Islet precursor cell (in vitro differentiated cells): Measurements from ENCODE around the gene RBM10.

Experiments
- DNase-seq: peaks from one replicate; pipeline ENCODE4 v3.0.0-alpha.2; 2018

RBM10 gene

GRCh38 chrX:47178337-47178736 lies 33.3 kb downstream of the RBM10 start:
- DNase-seq: peak; percentile 31

DNA sequence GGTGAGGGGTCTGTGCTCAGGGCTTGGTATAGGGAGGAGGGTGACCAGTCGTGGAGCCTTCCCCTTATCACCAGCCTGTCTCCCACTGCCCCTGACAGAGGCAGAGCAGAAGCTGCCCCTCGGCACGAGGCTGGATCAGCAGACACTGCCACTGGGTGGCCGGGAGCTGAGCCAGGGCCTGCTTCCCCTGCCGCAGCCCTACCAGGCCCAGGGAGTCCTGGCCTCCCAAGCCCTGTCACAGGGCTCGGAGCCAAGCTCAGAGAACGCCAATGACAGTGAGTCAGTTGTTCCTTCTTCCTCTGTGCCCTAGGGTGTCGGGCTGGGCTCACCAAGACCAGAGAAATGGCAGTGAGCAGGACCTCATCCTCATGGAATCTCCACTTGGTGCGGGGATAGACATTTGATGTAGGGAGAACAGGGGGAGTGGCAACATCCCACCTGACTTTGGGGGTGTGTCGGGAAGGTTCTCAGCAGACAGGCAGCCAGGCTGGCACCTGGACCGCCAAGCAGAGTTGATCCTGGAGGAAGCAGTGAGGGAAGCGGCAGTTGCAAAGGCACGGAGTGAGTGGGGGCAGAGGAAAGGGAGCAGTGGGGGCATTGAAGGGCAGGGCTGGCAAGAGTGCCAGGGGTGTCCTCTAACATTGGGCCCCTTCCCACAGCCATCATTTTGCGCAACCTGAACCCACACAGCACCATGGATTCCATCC lies 34.4 kb downstream of the RBM10 start:
- peak; percentile 43 for DNase-seq

DNA sequence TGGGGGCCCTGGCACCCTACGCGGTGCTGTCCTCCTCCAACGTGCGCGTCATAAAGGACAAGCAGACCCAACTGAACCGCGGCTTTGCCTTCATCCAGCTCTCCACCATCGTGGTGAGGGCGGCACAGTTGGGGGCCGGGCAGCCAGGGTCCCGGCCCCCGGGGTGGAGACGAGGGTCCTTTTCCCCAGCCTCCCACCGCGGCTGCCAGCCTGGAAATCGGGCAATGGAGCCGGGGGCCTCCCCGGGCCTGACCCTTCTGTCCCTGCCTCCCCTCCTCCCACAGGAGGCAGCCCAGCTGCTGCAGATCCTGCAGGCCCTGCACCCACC lies 34.9 kb downstream of the RBM10 start:
- DNase-seq: peak; percentile 36

GRCh38 chrX:47180346-47180745 lies 35.3 kb downstream of the RBM10 start:
- DNase-seq: peak; percentile 27

DNA sequence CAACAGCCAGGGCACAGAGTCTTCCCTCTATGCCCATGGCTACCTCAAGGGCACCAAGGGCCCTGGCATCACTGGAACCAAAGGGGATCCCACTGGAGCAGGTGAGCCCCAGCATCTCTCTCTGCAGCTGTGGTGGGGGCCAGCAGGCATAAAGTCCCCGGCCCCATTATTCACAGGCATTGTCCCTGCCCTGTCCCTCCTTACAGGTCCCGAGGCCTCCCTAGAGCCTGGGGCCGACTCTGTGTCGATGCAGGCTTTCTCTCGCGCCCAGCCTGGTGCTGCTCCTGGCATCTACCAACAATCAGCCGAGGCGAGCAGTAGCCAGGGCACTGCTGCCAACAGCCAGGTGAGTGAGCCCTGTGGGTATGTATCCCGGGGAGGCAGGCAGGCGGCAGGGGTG lies 36.3 kb downstream of the RBM10 start:
- DNase-seq: no peak

GRCh38 chrX:47182106-47182700 lies 37.2 kb downstream of the RBM10 start:
- peak; percentile 28 for DNase-seq

DNA sequence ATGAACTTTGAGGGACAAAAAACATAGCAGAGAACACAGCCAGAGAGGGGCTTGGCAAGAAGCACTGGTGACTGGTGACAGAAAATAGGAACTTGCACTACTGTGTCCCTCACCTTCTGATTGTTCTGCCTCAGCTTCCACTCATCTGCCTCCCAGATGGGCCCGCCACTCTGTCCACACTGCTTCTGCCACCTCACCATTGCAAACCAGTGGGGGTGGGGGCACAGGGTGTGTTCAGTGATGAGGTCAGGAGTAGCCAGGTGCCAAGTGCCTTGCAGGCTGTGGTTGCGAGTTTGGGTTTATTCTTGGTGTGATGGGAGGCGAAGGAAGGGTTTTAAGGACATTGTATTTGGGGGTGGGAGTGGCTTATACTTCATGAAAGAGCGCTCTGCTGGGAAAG lies 39.5 kb downstream of the RBM10 start:
- no peak for DNase-seq

- DNase-seq: no peak
Observed at GRCh38 chrX:47185241-47185640, 40.2 kb downstream of the RBM10 start.

DNA sequence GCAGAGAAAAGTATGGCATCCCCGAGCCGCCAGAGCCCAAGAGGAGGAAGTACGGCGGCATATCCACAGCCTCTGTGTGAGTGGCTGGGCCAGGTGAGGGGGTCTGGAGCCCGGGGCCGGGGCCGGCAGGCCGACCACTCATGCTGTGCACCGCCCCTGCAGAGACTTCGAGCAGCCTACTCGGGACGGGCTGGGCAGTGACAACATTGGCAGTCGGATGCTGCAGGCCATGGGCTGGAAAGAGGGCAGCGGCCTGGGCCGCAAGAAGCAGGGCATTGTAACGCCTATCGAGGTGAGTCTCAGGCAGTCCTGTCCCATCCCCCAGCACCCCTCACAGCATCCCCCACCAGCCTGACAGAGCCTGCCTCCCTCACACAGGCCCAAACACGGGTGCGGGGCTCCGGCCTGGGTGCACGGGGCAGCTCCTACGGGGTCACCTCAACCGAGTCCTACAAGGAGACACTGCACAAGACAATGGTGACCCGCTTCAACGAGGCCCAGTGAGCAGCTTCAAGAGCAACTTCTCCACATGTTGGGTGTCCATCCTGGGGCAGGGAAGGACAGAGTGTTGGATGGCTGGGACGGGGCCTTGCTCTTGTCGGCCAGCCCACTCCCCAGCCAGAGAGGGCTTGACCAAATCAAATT lies 41.2 kb downstream of the RBM10 start:
- DNase-seq: no peak

GRCh38 chrX:47187106-47187677 lies 42.2 kb downstream of the RBM10 start:
- no peak for DNase-seq

- DNase-seq: no peak
Observed at GRCh38 chrX:47189906-47190305, 44.9 kb downstream of the RBM10 start.

DNA sequence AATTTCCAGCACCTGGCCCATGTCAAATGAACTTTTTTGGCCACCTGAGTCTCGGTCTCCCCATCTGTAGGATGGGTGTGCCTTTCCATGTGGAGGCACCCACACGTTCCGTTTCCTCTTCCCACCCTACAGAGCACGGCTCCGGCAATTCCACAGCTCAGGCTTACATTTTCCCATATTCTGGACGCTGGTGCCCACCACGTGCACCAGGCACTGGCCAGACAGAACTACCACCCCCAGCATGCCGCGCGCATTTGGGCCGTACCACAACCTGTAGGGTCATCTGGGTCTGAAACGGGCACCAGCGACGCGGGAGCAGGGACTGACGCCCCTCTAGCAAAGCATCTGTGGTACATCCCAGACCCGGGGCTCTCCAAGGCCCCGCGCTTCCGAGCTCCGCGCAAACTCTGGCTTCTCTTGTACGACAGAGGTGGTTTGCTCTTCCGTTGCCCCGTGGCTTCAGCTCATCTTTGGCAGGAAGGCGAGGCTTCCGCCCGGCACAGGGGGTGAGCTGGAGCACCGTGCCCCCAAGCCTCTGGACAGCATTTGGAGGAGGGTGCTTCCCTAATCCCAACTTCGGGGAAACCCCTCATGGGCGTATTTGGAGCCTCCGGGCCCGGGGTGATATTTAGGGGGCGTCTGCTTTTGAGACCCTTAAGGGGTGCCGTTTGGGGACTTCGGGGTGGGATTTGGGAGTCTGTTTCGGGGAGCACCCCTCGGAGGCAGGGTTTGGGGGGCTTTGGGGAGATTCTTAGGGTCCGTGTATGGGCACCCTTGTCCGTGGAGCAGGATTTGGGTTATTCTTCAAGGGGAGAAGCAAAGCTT lies 45.6 kb downstream of the RBM10 start:
- peak; percentile 96 for DNase-seq

DNA sequence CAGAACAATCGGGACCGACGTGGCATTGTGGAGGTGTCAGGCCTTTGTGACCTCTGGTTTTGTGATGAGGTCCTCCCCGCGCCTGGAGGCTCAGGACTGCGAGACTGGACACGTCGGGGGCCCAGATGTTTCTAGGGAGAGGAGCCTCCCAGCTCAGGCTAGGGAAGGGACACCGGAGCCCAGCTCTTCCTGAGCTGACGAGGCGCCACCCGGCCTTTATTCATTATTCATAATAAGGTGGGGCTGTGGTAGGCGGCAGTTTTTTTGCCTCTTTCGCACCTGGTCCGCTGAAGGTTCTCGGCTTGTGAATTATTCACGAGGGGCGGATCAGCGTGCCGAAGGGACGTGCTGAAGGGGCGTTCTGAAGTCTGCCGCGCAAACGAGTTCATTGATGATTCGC lies 46.3 kb downstream of the RBM10 start:
- no peak for DNase-seq

GRCh38 chrX:47191806-47192401 lies 46.9 kb downstream of the RBM10 start:
- DNase-seq: no peak

- DNase-seq: peak; percentile 98
Observed at GRCh38 chrX:47193475-47194193, 48.6 kb downstream of the RBM10 start, which contains the start of gene UBA1. UBA1 (plus strand) TSS chrX:47193829; CDS start chrX:47198803, 4,974 bp downstream.

- no peak for DNase-seq
Observed at GRCh38 chrX:47194194-47194787, 49.3 kb downstream of the RBM10 start.

GRCh38 chrX:47196098-47196497 lies 51.1 kb downstream of the RBM10 start:
- no peak for DNase-seq

DNA sequence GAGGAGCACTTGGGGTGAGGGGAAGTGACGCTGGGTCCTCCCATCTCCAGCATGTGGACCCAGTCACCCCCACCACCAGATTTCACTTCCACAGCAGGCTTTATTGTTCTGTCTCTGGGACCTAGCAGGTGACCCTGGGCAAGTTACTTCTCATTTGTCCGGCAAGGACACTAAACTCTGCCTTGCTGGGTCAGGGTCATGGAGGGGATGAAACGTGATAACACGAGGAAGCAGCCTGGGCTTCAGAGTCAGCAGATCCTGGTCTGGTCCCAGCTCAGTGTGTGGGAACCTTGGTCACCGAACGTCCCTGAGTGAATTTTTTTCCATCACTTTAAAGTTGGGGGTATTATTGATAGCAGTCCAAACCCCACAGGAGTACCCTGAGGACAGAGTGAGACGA lies 52.5 kb downstream of the RBM10 start:
- no peak for DNase-seq

GRCh38 chrX:47198026-47198686 lies 53.1 kb downstream of the RBM10 start:
- DNase-seq: peak; percentile 71

DNA sequence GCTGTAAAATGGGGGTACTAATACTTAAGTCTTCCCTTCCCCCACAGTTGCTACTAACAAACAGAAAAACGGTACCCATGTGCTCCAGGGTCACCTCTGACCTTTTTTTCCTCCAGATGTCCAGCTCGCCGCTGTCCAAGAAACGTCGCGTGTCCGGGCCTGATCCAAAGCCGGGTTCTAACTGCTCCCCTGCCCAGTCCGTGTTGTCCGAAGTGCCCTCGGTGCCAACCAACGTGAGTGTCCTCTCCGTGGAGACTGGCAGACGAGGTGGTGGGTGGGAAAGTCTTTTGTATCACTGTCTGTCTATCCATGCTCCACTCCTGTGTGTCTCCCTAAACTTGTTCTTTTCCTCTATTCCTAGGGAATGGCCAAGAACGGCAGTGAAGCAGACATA lies 53.7 kb downstream of the RBM10 start:
- no peak for DNase-seq

- DNase-seq: no peak
Observed at GRCh38 chrX:47199286-47199685, 54.3 kb downstream of the RBM10 start.
